Upper lobe of right lung (tissue), 1 donor: ENCODE data around the gene MYO5A. TPM values are rescaled to one million over a fixed set of nuclear protein-coding genes. Genes with fewer than 3 reads are reported as not detected.

Source experiments
- ATAC-seq: fragments of 200-7000 bp; cut with Tn5 transposase; one replicate; pipeline ENCODE4 v1.9.1; 2020; ENCODE audit warnings: mild to moderate bottlenecking, moderate library complexity
- DNase-seq: peaks from one replicate; pipeline ENCODE4 v3.0.0-alpha.2; 2020
- H3K27ac ChIP-seq: fragments of 200-600 bp; one replicate; pipeline ENCODE4 v1.8.0; 2022
- H3K27me3 ChIP-seq: fragments of 200-600 bp; one replicate; pipeline ENCODE4 v1.8.0; 2022; ENCODE audit warnings: mild to moderate bottlenecking
- H3K36me3 ChIP-seq: fragments of 200-600 bp; one replicate; pipeline ENCODE4 v1.8.0; 2022
- H3K4me1 ChIP-seq: fragments of 200-600 bp; one replicate; pipeline ENCODE4 v1.8.0; 2022
- H3K4me3 ChIP-seq: fragments of 200-600 bp; one replicate; pipeline ENCODE4 v1.8.0; 2022; ENCODE audit warnings: mild to moderate bottlenecking
- H3K9me3 ChIP-seq: fragments of 200-600 bp; one replicate; pipeline ENCODE4 v1.8.0; 2022
- intact Hi-C: fragments of 100-400 bp; cut with DNase I; formaldehyde crosslinking; loops from one replicate; pipeline ENCODE4 v1.11.0; 2022
- total RNA-seq: library from RNA; stranded (reverse); fragmentation: NEBNext Ultra II Directional; extraction: Animal tissue kit (Norgen Biotek cat#: 25700); gene quantifications from one replicate; pipeline ENCODE4 v1.2.1, GENCODE V29; 2021
- TF ChIP-seq, protein P1 (sequence below): fragments of 200-600 bp; IDR thresholded peaks from one replicate; pipeline ENCODE4 v1.8.0; 2022; ENCODE audit warnings: antibody characterized with exemption
- donor health status: DM: no; HTN: yes; CAD: no; lungs with severe emphysema.

MYO5A gene
- total RNA-seq, 1 donor from 2014 or later, result 26.0 TPM

- no peaks in the 10 kb centered on the region for H3K27me3 ChIP-seq
- intact Hi-C loops, result no loop called here
- H3K4me3 ChIP-seq, result no peak overlapping the region
- TF ChIP-seq, protein P1, sequence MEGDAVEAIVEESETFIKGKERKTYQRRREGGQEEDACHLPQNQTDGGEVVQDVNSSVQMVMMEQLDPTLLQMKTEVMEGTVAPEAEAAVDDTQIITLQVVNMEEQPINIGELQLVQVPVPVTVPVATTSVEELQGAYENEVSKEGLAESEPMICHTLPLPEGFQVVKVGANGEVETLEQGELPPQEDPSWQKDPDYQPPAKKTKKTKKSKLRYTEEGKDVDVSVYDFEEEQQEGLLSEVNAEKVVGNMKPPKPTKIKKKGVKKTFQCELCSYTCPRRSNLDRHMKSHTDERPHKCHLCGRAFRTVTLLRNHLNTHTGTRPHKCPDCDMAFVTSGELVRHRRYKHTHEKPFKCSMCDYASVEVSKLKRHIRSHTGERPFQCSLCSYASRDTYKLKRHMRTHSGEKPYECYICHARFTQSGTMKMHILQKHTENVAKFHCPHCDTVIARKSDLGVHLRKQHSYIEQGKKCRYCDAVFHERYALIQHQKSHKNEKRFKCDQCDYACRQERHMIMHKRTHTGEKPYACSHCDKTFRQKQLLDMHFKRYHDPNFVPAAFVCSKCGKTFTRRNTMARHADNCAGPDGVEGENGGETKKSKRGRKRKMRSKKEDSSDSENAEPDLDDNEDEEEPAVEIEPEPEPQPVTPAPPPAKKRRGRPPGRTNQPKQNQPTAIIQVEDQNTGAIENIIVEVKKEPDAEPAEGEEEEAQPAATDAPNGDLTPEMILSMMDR, result no peak
- no peak overlapping the region for H3K27ac ChIP-seq
- no peaks in the 10 kb centered on the region for H3K4me1 ChIP-seq
- DNase-seq (no peak), ATAC-seq (peak; percentile 78)
- H3K36me3 ChIP-seq, result peaks cover 40% of the 10 kb centered on the region
- no peaks in the 10 kb centered on the region for H3K9me3 ChIP-seq
These were observed 201.9 kb downstream of the MYO5A start for GRCh38 chr15:52326756-52327155.

GRCh38 chr15:52324109-52324508 is 204.6 kb downstream of the MYO5A start:
- Histone ChIP-seq H3K27ac (no peak overlapping the region), H3K4me3 (no peak overlapping the region), H3K36me3 (peaks cover 51% of the 10 kb centered on the region), H3K4me1 (no peaks in the 10 kb centered on the region), H3K9me3 (no peaks in the 10 kb centered on the region), H3K27me3 (no peaks in the 10 kb centered on the region)
- DNase-seq (no peak), ATAC-seq (no peak)
- TF ChIP-seq, protein P1, result no peak
- intact Hi-C loops, result no loop called here

- no peak overlapping the region for H3K4me3 ChIP-seq
- no peak overlapping the region for H3K27ac ChIP-seq
- peaks cover 55% of the 10 kb centered on the region for H3K36me3 ChIP-seq
- no peaks in the 10 kb centered on the region for H3K4me1 ChIP-seq
- H3K27me3 ChIP-seq, result no peaks in the 10 kb centered on the region
- ATAC-seq (peak; percentile 84), DNase-seq (peak; percentile 79)
- intact Hi-C loops, result no loop called here
- H3K9me3 ChIP-seq, result no peaks in the 10 kb centered on the region
- TF ChIP-seq, protein P1, result no peak
These were observed 209.8 kb downstream of the MYO5A start for GRCh38 chr15:52318729-52319500.

DNA sequence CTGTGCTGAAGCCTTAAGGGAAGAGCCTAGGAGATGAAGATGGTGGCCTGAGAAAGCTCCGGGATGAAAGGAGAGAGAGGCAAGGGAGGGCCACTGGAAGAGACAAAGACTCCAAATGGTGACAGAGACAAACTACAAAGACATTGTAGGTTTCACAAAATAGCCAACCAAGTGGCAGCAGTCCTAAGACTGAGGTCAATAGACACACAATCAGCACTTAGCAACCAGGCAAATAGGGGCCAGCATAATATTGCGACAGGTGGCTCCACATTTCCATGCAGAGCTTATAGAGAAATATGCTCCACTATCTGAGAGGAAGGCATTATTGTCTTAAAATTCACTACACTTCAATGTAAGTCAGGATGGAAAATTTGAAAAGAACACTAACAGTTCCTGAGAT is 211.0 kb downstream of the MYO5A start:
- Histone ChIP-seq H3K27me3 (no peaks in the 10 kb centered on the region), H3K9me3 (no peaks in the 10 kb centered on the region), H3K4me1 (no peaks in the 10 kb centered on the region), H3K36me3 (peaks cover 54% of the 10 kb centered on the region), H3K27ac (no peak overlapping the region), H3K4me3 (no peak overlapping the region)
- TF ChIP-seq, protein P1, result no peak
- intact Hi-C loops, result no loop called here
- ATAC-seq (no peak), DNase-seq (no peak)

GRCh38 chr15:52317022-52317421 is 211.7 kb downstream of the MYO5A start:
- no peak for DNase-seq
- intact Hi-C loops, result no loop called here
- no peak for ATAC-seq
- TF ChIP-seq, protein P1, result no peak
- no peak overlapping the region for H3K27ac ChIP-seq
- H3K4me3 ChIP-seq, result no peak overlapping the region
- no peaks in the 10 kb centered on the region for H3K27me3 ChIP-seq
- H3K4me1 ChIP-seq, result no peaks in the 10 kb centered on the region
- no peaks in the 10 kb centered on the region for H3K9me3 ChIP-seq
- H3K36me3 ChIP-seq, result peaks cover 50% of the 10 kb centered on the region
